Erythroblast (primary cell): ENCODE results near the gene AEN.

Source experiments
- GATA1 ChIP-seq: IDR thresholded peaks from 2 replicates; pipeline ENCODE4 v1.6.1; 2011; ENCODE audit warnings: low read depth, mild to moderate bottlenecking, control low read depth, low read length, moderate library complexity
- POLR2A ChIP-seq: IDR thresholded peaks from 2 replicates; pipeline ENCODE4 v1.6.1; 2011; ENCODE audit warnings: mild to moderate bottlenecking, low read length

DNA sequence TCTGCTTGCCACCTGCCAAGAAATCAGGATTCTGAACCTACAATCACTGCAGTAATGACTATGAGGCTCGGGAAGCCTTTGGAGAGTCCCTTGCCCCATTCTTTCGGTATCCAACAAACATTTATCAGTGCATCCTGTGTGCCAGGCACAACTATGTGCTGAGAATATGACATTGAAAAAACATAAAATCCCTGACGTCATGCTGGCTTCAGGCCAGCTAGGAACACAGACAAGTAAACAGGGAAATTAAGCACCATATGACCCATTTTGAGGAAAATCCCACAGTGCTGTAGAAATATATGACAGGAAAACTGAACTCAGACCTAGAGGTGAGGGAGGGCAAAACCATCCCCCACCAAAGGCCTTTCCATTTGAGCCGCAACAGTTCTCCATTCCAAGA, 40.6 kb upstream of the AEN start:
- TF ChIP-seq POLR2A, result no peak
- no peak for TF ChIP-seq GATA1
